HG02571 (cell line): ENCODE results near the gene ST8SIA2.

ENCODE experiments used
- ATAC-seq: cut with Tn5 transposase; IDR thresholded peaks from one replicate; pipeline ENCODE4 v1.9.1; 2021; ENCODE audit warnings: mild to moderate bottlenecking, moderate library complexity; ENCODE audit not compliant: unreplicated experiment

ST8SIA2 gene

GRCh38 chr15:92395098-92395635, 1.5 kb downstream of the ST8SIA2 start:
- no peak for ATAC-seq

- no peak for ATAC-seq
Observed at GRCh38 chr15:92399271-92399950, 5.7 kb downstream of the ST8SIA2 start.

GRCh38 chr15:92400573-92400972, 6.9 kb downstream of the ST8SIA2 start:
- ATAC-seq: no peak

GRCh38 chr15:92400980-92401787, 7.5 kb downstream of the ST8SIA2 start:
- ATAC-seq: no peak

- no peak for ATAC-seq
Observed at GRCh38 chr15:92402751-92403150, 9.1 kb downstream of the ST8SIA2 start.

- ATAC-seq: no peak
Observed at GRCh38 chr15:92405942-92406341, 12.3 kb downstream of the ST8SIA2 start.

GRCh38 chr15:92407321-92407720, 13.6 kb downstream of the ST8SIA2 start:
- ATAC-seq: no peak

- no peak for ATAC-seq
Observed at GRCh38 chr15:92407916-92408315, 14.2 kb downstream of the ST8SIA2 start.

GRCh38 chr15:92409006-92409405, 15.3 kb downstream of the ST8SIA2 start:
- no peak for ATAC-seq

- no peak for ATAC-seq
Observed at GRCh38 chr15:92409521-92409920, 15.8 kb downstream of the ST8SIA2 start.

- no peak for ATAC-seq
Observed at GRCh38 chr15:92410537-92410936, 16.9 kb downstream of the ST8SIA2 start.

GRCh38 chr15:92411256-92411655, 17.6 kb downstream of the ST8SIA2 start:
- no peak for ATAC-seq

- ATAC-seq: no peak
Observed at GRCh38 chr15:92413510-92413909, 19.8 kb downstream of the ST8SIA2 start.

GRCh38 chr15:92415639-92416297, 22.1 kb downstream of the ST8SIA2 start:
- no peak for ATAC-seq

- no peak for ATAC-seq
Observed at GRCh38 chr15:92416557-92416956, 22.9 kb downstream of the ST8SIA2 start.

- no peak for ATAC-seq
Observed at GRCh38 chr15:92417716-92418115, 24.0 kb downstream of the ST8SIA2 start.

GRCh38 chr15:92418864-92419263, 25.2 kb downstream of the ST8SIA2 start:
- ATAC-seq: no peak

GRCh38 chr15:92421976-92422375, 28.3 kb downstream of the ST8SIA2 start:
- ATAC-seq: no peak

- ATAC-seq: no peak
Observed at GRCh38 chr15:92425578-92426225, 32.0 kb downstream of the ST8SIA2 start.

GRCh38 chr15:92429378-92430068, 35.8 kb downstream of the ST8SIA2 start:
- ATAC-seq: no peak

- no peak for ATAC-seq
Observed at GRCh38 chr15:92430069-92430440, 36.4 kb downstream of the ST8SIA2 start.
